Gastrocnemius medialis (tissue), 4 donors: Measurements from ENCODE around the gene LRRC8C. TPM values are rescaled to one million over a fixed set of nuclear protein-coding genes. Genes with fewer than 3 reads are reported as not detected.
A peak's percentile ranks its signal among the peaks of the same experiment; 100 is the strongest.

Experiments
- ATAC-seq, 2 donors: fragments of 150-250 bp; one replicate each; pipeline ENCODE4 v1.9.1; 2016
- DNase-seq, 2 donors: peaks; one replicate each; pipeline ENCODE4 v3.0.0-alpha.2; 2019
- H3K27ac ChIP-seq, 4 donors: fragments of 200-600 bp; sonication (generic); 1 replicate in 1 of 4; 2 replicates in 3 of 4; pipeline ENCODE4 v1.5.1; 2016 to 2018; ENCODE audit warnings: mild to moderate bottlenecking in 2 of 4, moderate library complexity in 1 of 4
- H3K27me3 ChIP-seq, 3 donors: fragments of 200-600 bp; sonication (generic) in 2 of 3; 1 replicate in 1 of 3; 2 replicates in 2 of 3; pipeline versions ENCODE4 v1.5.1 to v1.6.0; 2016 to 2019; ENCODE audit warnings: mild to moderate bottlenecking in 1 of 3, moderate library complexity in 1 of 3
- H3K36me3 ChIP-seq, 2 donors: fragments of 200-600 bp; sonication (generic) in 1 of 2; one replicate each; pipeline ENCODE4 v1.5.1; 2017 to 2018
- H3K4me1 ChIP-seq, 2 donors: fragments of 200-600 bp; sonication (generic) in 1 of 2; one replicate each; pipeline ENCODE4 v1.5.1; 2016 to 2017; ENCODE audit warnings: mild to moderate bottlenecking in 2 of 2
- H3K4me3 ChIP-seq, 4 donors: fragments of 200-600 bp; sonication (generic) in 3 of 4; 1 replicate in 1 of 4; 2 replicates in 3 of 4; pipeline ENCODE4 v1.5.1; 2016 to 2019; ENCODE audit warnings: mild to moderate bottlenecking in 2 of 4
- H3K9me3 ChIP-seq, 3 donors: fragments of 200-600 bp; sonication (generic) in 2 of 3; 1 replicate in 1 of 3; 2 replicates in 2 of 3; pipeline ENCODE4 v1.5.1; 2016 to 2019
- POLR2A ChIP-seq, 2 donors: fragments of 450-650 bp; IDR thresholded peaks; one replicate each; pipeline ENCODE4 v1.6.1; 2017; ENCODE audit warnings: antibody characterized with exemption in 2 of 2, mild to moderate bottlenecking in 2 of 2, moderate library complexity in 2 of 2
- in situ Hi-C, 4 donors: fragments of 200-750 bp; cut with MboI; loops; one replicate each; pipeline versions ENCODE4 v1.15.0 to v1.8.0; 2017; ENCODE audit warnings: low sequenced_read_pairs in 4 of 4
- intact Hi-C: fragments of 100-400 bp; cut with DNase I; formaldehyde crosslinking; loops from one replicate; pipeline ENCODE4 v1.15.1; 2023; ENCODE audit warnings: low total_unique reads
- total RNA-seq, 4 donors: library from RNA; depleted of rRNA; stranded (reverse); fragments of >200 nt; gene quantifications; one replicate each; pipeline versions ENCODE4 v1.1.0 to v1.2.3, GENCODE V29; 2016
- TF ChIP-seq, protein P1 (sequence below), 5 experiments: fragments of 450-650 bp in 3 of 5; fragments of 200-600 bp in 2 of 5; sonication (generic) in 2 of 5; IDR thresholded peaks in 4 of 5; conservative IDR thresholded peaks in 1 of 5; 1 replicate in 4 of 5; 2 replicates in 1 of 5; pipeline ENCODE4 v1.5.1; 2016 to 2019; ENCODE audit warnings: antibody characterized with exemption in 5 of 5, mild to moderate bottlenecking in 3 of 5, moderate library complexity in 3 of 5

The LRRC8C gene
- total RNA-seq, 4 donors from 2014 or later: 2.9 to 5.8 (median 4.1) TPM

DNA sequence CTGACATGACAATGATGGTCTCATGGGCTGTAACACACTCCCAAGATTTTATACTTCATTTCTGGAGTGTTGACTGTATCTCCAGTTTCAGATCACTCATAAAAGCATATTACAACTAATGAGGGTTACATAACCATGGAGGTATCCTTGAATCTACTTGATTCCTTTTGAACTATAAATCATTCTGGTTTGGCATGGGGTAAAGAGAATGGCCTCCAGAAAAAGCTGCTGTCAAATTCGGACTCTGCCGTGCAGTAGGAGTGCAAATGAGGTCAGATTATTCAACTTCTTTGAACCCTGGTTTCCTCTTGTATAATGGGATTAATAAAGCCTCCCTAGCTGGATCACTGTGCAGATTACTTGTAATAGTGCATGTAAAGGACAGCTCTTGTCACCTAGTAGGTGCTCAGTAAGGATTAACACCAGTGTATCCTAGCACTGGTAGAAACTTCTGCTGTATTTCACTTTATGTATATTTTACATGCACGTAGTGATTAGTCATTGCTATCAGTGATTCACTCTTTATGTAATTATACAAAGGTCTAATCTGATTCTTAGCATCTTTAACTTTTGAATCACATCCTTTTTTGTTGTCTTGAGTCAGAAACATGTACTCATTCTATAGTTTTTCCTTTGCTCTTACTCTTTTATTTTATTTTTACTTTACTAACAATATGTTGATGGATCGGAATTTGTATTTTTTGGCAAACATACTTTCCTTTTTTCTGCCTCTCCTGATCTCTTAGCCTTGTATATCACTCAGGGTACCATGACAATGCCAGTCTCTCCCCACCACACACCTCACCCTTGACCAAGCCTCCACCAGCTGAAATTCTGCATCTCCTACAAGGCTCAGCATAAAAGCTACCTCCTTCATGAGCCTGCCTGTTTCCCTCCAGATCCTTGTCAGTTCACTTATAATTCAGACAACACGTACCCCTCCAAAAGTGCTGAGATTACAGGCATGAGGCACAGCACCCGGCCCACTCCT lies 3.2 kb downstream of the LRRC8C start:
- DNase-seq (no peak), ATAC-seq (no peak)
- no peaks in the 10 kb centered on the region for H3K9me3 ChIP-seq
- no peaks in the 10 kb centered on the region for H3K27me3 ChIP-seq
- H3K4me3 ChIP-seq: peak overlapping the region in 1 of 4 donors; percentile 9
- intact Hi-C loops: no loop called here
- peak overlapping the region in 3 of 4 donors; percentile 20 to 81 (median 44) for H3K27ac ChIP-seq
- TF ChIP-seq, protein P1, sequence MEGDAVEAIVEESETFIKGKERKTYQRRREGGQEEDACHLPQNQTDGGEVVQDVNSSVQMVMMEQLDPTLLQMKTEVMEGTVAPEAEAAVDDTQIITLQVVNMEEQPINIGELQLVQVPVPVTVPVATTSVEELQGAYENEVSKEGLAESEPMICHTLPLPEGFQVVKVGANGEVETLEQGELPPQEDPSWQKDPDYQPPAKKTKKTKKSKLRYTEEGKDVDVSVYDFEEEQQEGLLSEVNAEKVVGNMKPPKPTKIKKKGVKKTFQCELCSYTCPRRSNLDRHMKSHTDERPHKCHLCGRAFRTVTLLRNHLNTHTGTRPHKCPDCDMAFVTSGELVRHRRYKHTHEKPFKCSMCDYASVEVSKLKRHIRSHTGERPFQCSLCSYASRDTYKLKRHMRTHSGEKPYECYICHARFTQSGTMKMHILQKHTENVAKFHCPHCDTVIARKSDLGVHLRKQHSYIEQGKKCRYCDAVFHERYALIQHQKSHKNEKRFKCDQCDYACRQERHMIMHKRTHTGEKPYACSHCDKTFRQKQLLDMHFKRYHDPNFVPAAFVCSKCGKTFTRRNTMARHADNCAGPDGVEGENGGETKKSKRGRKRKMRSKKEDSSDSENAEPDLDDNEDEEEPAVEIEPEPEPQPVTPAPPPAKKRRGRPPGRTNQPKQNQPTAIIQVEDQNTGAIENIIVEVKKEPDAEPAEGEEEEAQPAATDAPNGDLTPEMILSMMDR (IDR thresholded peaks at IDR 0.05 in 4 of 5, conservative IDR thresholded peaks at IDR 0.05 in 1 of 5): no peak
- no peak for TF ChIP-seq POLR2A (IDR thresholded peaks at IDR 0.05)
- no peaks in the 10 kb centered on the region for H3K36me3 ChIP-seq
- no peaks in the 10 kb centered on the region for H3K4me1 ChIP-seq
- in situ Hi-C loops: loop anchor here in 3 of 4 donors (10.0 to 25.0 kb wide), 2 partner anchors 126 to 129 kb away; no protein-coding TSS in a partner anchor

- no peak for DNase-seq
- no peak for ATAC-seq
- H3K4me1 ChIP-seq: no peaks in the 10 kb centered on the region
- TF ChIP-seq POLR2A (IDR thresholded peaks at IDR 0.05): no peak
- TF ChIP-seq, protein P1 (IDR thresholded peaks at IDR 0.05 in 4 of 5, conservative IDR thresholded peaks at IDR 0.05 in 1 of 5): no peak
- intact Hi-C loops: no loop called here
- H3K9me3 ChIP-seq: no peaks in the 10 kb centered on the region
- H3K27me3 ChIP-seq: no peaks in the 10 kb centered on the region
- no peaks in the 10 kb centered on the region for H3K36me3 ChIP-seq
- H3K27ac ChIP-seq: peak overlapping the region in 3 of 4 donors; percentile 16 to 81 (median 20)
- in situ Hi-C loops: loop anchor here in 3 of 4 donors (10.0 to 25.0 kb wide), 2 partner anchors 125 to 127 kb away; no protein-coding TSS in a partner anchor
- no peak overlapping the region for H3K4me3 ChIP-seq
Measured at GRCh38 chr1:89637496-89637895, 4.6 kb downstream of the LRRC8C start.

- H3K4me1 ChIP-seq: no peaks in the 10 kb centered on the region
- no peaks in the 10 kb centered on the region for H3K36me3 ChIP-seq
- no peaks in the 10 kb centered on the region for H3K9me3 ChIP-seq
- DNase-seq (no peak), ATAC-seq (no peak)
- in situ Hi-C loops (loop anchor here in 2 of 4 donors (25.0 kb wide), 1 partner anchor 122 kb away; no protein-coding TSS in a partner anchor), intact Hi-C loops (no loop called here)
- H3K27me3 ChIP-seq: no peaks in the 10 kb centered on the region
- no peak overlapping the region for H3K27ac ChIP-seq
- no peak overlapping the region for H3K4me3 ChIP-seq
- no peak for TF ChIP-seq POLR2A (IDR thresholded peaks at IDR 0.05)
- TF ChIP-seq, protein P1 (IDR thresholded peaks at IDR 0.05 in 4 of 5, conservative IDR thresholded peaks at IDR 0.05 in 1 of 5): no peak
Measured at GRCh38 chr1:89640440-89640839, 7.5 kb downstream of the LRRC8C start.

DNA sequence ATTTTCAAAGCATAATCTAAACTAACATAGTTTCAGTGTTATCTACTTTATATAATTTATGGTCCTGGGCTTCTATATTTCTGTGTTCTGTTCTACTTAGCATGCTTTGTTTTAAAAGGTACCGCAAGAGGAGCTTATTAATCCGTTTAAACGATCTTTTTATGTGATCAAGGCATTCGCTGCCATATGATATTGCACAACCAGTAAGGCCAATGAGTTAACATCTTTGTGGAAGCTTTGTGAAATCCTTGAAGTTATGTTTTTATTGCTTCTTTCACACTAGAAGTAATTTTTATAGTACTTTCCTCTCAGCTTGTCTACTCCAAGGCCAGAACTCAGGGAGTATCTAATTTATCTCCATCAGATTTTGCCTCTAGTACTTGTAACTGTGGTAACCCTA lies 8.9 kb downstream of the LRRC8C start:
- in situ Hi-C loops (loop anchor here in 2 of 4 donors (25.0 kb wide), 1 partner anchor 121 kb away; no protein-coding TSS in a partner anchor), intact Hi-C loops (no loop called here)
- no peaks in the 10 kb centered on the region for H3K36me3 ChIP-seq
- TF ChIP-seq, protein P1 (IDR thresholded peaks at IDR 0.05 in 4 of 5, conservative IDR thresholded peaks at IDR 0.05 in 1 of 5): no peak
- TF ChIP-seq POLR2A (IDR thresholded peaks at IDR 0.05): no peak
- H3K4me1 ChIP-seq: no peaks in the 10 kb centered on the region
- no peak overlapping the region for H3K4me3 ChIP-seq
- ATAC-seq (no peak), DNase-seq (no peak)
- no peaks in the 10 kb centered on the region for H3K9me3 ChIP-seq
- no peak overlapping the region for H3K27ac ChIP-seq
- no peaks in the 10 kb centered on the region for H3K27me3 ChIP-seq
